Transverse colon (tissue), 4 donors: ENCODE measurements around the gene C1QTNF5. TPM values are rescaled to one million over a fixed set of nuclear protein-coding genes. Genes with fewer than 3 reads are reported as not detected.

Experiments used
- DNase-seq: peaks from one replicate; pipeline ENCODE4 v3.0.0-alpha.2; 2019
- H3K27ac ChIP-seq, 4 donors: fragments of 200-600 bp; sonication (generic); 2 replicates each; pipeline ENCODE4 v1.5.1; 2016 to 2018; ENCODE audit warnings: inconsistent platforms in 4 of 4
- H3K27me3 ChIP-seq: fragments of 200-600 bp; sonication (generic); 2 replicates; pipeline ENCODE4 v1.5.1; 2017; ENCODE audit warnings: inconsistent platforms
- H3K36me3 ChIP-seq, 4 donors: fragments of 200-600 bp; sonication (generic); 2 replicates each; pipeline ENCODE4 v1.5.1; 2017 to 2019; ENCODE audit warnings: inconsistent platforms in 4 of 4
- H3K4me1 ChIP-seq, 4 donors: fragments of 200-600 bp; sonication (generic); 2 replicates each; pipeline ENCODE4 v1.5.1; 2017 to 2020; ENCODE audit warnings: inconsistent platforms in 4 of 4
- H3K4me3 ChIP-seq, 4 donors: fragments of 200-600 bp; sonication (generic); 1 replicate in 1 of 4; 2 replicates in 3 of 4; pipeline versions ENCODE4 v1.5.1 to v1.6.1; 2017 to 2019; ENCODE audit warnings: inconsistent platforms in 4 of 4
- H3K9me3 ChIP-seq, 2 donors: fragments of 200-600 bp; sonication (generic); 2 replicates each; pipeline ENCODE4 v1.5.1; 2017 to 2019; ENCODE audit warnings: inconsistent platforms in 2 of 2
- EP300 ChIP-seq: sonication (generic); formaldehyde crosslinking; IDR thresholded peaks from one replicate; pipeline ENCODE4 v1.6.1; 2017; ENCODE audit warnings: antibody characterized with exemption, low read depth
- POLR2A ChIP-seq: fragments of 450-650 bp; IDR thresholded peaks from one replicate; pipeline ENCODE4 v1.6.1; 2016; ENCODE audit warnings: antibody characterized with exemption, mild to moderate bottlenecking, moderate library complexity
- POLR2AphosphoS5 ChIP-seq, 3 donors: sonication (generic); formaldehyde crosslinking; IDR thresholded peaks; one replicate each; pipeline ENCODE4 v1.6.1; 2016; ENCODE audit warnings: antibody characterized with exemption in 3 of 3
- WGBS, 2 donors: methylation state at CpG; one replicate each; pipeline ENCODE4 v1.1.5; 2018; ENCODE audit warnings: low coverage in 1 of 2; 5-methylcytosine and 5-hydroxymethylcytosine counted together
- in situ Hi-C, 4 donors: fragments of 200-750 bp; cut with MboI; loops; one replicate each; pipeline versions ENCODE4 v1.15.0 to v1.15.1; 2017; ENCODE audit warnings: low sequenced_read_pairs in 3 of 4, low pct_ligation_motif_present in 1 of 4, low pct_unique_long_range_greater_than_20kb in 1 of 4
- intact Hi-C: fragments of 100-400 bp; cut with DNase I; formaldehyde crosslinking; loops from one replicate; pipeline ENCODE4 v1.15.1; 2023; ENCODE audit warnings: low total_unique reads
- total RNA-seq, 4 donors: library from RNA; depleted of rRNA; stranded (reverse); fragments of >200 nt; gene quantifications; one replicate each; pipeline ENCODE4 v1.1.0, GENCODE V29; 2016
- TF ChIP-seq, protein P1 (sequence below), 5 experiments: fragments of 200-600 bp in 3 of 5; fragments of 450-650 bp in 2 of 5; sonication (generic) in 3 of 5; IDR thresholded peaks; 1 replicate in 2 of 5; 2 replicates in 3 of 5; pipeline ENCODE4 v1.5.1; 2016 to 2017; ENCODE audit warnings: antibody characterized with exemption in 5 of 5, inconsistent platforms in 3 of 5, mild to moderate bottlenecking in 2 of 5, moderate library complexity in 1 of 5

C1QTNF5 gene
- total RNA-seq, 4 donors from 2014 or later, result 7.6 to 20.5 (median 11.4) TPM

DNA sequence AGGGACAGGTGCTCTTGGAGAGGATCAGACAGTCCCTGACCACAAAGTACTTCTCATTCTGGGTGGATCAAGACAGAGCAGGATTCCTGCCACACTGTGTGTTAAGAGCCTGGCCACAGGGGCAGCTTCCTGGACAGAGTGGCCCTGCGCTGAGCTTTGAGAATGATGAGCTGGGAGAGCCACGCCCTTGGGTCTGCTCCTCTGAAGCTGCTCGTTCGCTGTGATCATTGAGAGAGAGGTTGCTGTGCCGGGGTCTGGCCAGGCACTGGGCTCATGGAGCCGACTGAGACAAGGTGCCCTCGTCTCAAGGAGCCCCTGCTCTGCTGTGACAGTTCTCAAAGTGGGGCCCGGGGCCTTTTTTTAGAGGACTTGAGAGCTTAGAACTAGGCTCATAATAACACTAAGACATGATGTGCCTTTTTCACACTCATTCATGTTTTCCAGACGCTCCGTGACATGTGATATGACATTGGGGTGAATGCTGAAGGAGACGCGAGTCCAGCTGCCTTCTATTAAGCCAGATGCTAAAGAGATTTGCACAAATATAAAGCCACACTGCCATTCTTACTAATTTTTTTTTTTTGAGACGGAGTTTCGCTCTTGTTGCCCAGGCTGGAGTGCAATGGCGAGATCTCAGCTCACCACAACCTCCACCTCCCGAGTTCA, 7.4 kb upstream of the C1QTNF5 start:
- Histone ChIP-seq H3K36me3 (no peaks in the 10 kb centered on the region), H3K27ac (no peak overlapping the region), H3K27me3 (peaks cover 6% of the 10 kb centered on the region), H3K9me3 (no peaks in the 10 kb centered on the region), H3K4me1 (peaks cover 0 to 6% (median 2%) of the 10 kb centered on the region in 4 donors), H3K4me3 (no peak overlapping the region)
- TF ChIP-seq, protein P1, sequence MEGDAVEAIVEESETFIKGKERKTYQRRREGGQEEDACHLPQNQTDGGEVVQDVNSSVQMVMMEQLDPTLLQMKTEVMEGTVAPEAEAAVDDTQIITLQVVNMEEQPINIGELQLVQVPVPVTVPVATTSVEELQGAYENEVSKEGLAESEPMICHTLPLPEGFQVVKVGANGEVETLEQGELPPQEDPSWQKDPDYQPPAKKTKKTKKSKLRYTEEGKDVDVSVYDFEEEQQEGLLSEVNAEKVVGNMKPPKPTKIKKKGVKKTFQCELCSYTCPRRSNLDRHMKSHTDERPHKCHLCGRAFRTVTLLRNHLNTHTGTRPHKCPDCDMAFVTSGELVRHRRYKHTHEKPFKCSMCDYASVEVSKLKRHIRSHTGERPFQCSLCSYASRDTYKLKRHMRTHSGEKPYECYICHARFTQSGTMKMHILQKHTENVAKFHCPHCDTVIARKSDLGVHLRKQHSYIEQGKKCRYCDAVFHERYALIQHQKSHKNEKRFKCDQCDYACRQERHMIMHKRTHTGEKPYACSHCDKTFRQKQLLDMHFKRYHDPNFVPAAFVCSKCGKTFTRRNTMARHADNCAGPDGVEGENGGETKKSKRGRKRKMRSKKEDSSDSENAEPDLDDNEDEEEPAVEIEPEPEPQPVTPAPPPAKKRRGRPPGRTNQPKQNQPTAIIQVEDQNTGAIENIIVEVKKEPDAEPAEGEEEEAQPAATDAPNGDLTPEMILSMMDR (IDR thresholded peaks at IDR 0.05), result no peak
- no peak for TF ChIP-seq POLR2A
- in situ Hi-C loops, result no loop called here
- intact Hi-C loops, result no loop called here
- WGBS, 2 donors, result 65 to 96% methylated on average over 4 to 16 of the region's 16 CpGs
- DNase-seq, result no peak

DNA sequence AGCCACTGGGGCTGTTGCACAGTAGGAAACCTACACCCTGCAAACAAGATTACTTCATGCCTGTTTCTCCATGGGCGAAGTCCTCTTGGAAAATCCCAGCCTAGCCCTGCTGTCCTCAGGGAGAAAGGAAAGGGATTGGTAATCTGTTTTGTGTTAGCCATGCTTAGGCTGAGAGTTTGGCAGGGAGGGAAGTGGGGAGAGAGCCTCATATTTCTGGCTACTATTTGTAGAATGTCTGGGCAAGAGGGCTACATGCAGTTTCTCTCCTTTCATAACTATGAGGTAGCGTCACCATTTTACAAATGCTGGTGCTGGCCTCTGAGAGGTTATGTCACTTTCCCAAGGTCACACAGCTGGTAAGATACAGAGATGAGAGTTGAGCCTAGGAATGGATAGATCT, 6.6 kb upstream of the C1QTNF5 start:
- DNase-seq, result no peak
- Histone ChIP-seq H3K27ac (no peak overlapping the region), H3K4me3 (no peak overlapping the region), H3K9me3 (no peaks in the 10 kb centered on the region), H3K36me3 (no peaks in the 10 kb centered on the region), H3K27me3 (peaks cover 12% of the 10 kb centered on the region), H3K4me1 (no peaks in the 10 kb centered on the region)
- in situ Hi-C loops (no loop called here), intact Hi-C loops (no loop called here)
- 60 to 66% methylated on average over 1 to 2 of the region's 2 CpGs for WGBS, 2 donors
- TF ChIP-seq EP300 (no peak), POLR2A (no peak), POLR2AphosphoS5 (IDR thresholded peaks at IDR 0.05) (no peak)
- TF ChIP-seq, protein P1 (IDR thresholded peaks at IDR 0.05), result no peak

GRCh38 chr11:119346605-119347004, 5.9 kb upstream of the C1QTNF5 start, which contains the start of gene MFRP:
Gene MFRP (minus strand): TSS chr11:119346705. CDS start chr11:119346513, 192 bp downstream.
- intact Hi-C loops, result no loop called here
- Histone ChIP-seq H3K27me3 (peaks cover 16% of the 10 kb centered on the region), H3K36me3 (no peaks in the 10 kb centered on the region), H3K4me3 (no peak within 1 kb of the TSS), H3K27ac (no peak within 1 kb of the TSS), H3K4me1 (peaks cover 0 to under 1% (median under 1%) of the 10 kb centered on the region in 4 donors), H3K9me3 (no peaks in the 10 kb centered on the region)
- DNase-seq, result no peak
- in situ Hi-C loops, result no loop called here
- TF ChIP-seq, protein P1 (IDR thresholded peaks at IDR 0.05), result no peak
- TF ChIP-seq POLR2A (no peak), EP300 (no peak), POLR2AphosphoS5 (IDR thresholded peaks at IDR 0.05) (no peak)
- 41 to 49% methylated on average over 3 to 6 of the region's 6 CpGs for WGBS, 2 donors

- no peaks in the 10 kb centered on the region for H3K36me3 ChIP-seq
- peaks cover 7 to 9% (median 9%) of the 10 kb centered on the region in 4 donors for H3K4me1 ChIP-seq
- in situ Hi-C loops, result no loop called here
- no peak overlapping the region for H3K4me3 ChIP-seq
- no peak for TF ChIP-seq POLR2AphosphoS5 (IDR thresholded peaks at IDR 0.05)
- TF ChIP-seq, protein P1 (IDR thresholded peaks at IDR 0.05), result no peak
- no peak for TF ChIP-seq POLR2A
- no peak for TF ChIP-seq EP300
- intact Hi-C loops, result no loop called here
- no peak overlapping the region for H3K27ac ChIP-seq
- H3K27me3 ChIP-seq, result peaks cover 25% of the 10 kb centered on the region
- no peak for DNase-seq
- WGBS, 2 donors, result 78 to 90% methylated on average over 2 to 12 of the region's 12 CpGs
- H3K9me3 ChIP-seq, result no peaks in the 10 kb centered on the region
Measured at GRCh38 chr11:119345685-119346084, 5.0 kb upstream of the C1QTNF5 start.
